Neural progenitor cell (in vitro differentiated cells): ENCODE data around the gene ADCK1. TPM values are rescaled to one million over a fixed set of nuclear protein-coding genes. Genes with fewer than 3 reads are reported as not detected.
A peak's percentile ranks its signal among the peaks of the same experiment; 100 is the strongest.

ENCODE experiments used
- DNase-seq: peaks from one replicate; pipeline ENCODE4 v3.0.0-alpha.2; 2016; ENCODE audit warnings: low spot score
- H2AFZ ChIP-seq: fragments of 200-600 bp; sonication (generic); replicated peaks from 2 replicates; pipeline ENCODE4 v1.6.1; 2016; ENCODE audit warnings: antibody characterized with exemption
- H3F3A ChIP-seq: fragments of 200-600 bp; sonication (generic); 2 replicates; pipeline ENCODE4 v1.6.1; 2016; ENCODE audit warnings: antibody characterized with exemption, low read depth
- H3K27ac ChIP-seq: fragments of 200-600 bp; sonication (generic); 2 replicates; pipeline ENCODE4 v1.5.1; 2016; ENCODE audit warnings: mild to moderate bottlenecking
- H3K27me3 ChIP-seq: fragments of 200-600 bp; sonication (generic); 2 replicates; pipeline ENCODE4 v1.6.1; 2016; ENCODE audit warnings: mild to moderate bottlenecking, moderate library complexity
- H3K36me3 ChIP-seq: fragments of 200-600 bp; sonication (generic); 2 replicates; pipeline ENCODE4 v1.5.1; 2016
- H3K4me1 ChIP-seq: fragments of 200-600 bp; sonication (generic); 2 replicates; pipeline ENCODE4 v1.6.1; 2016; ENCODE audit warnings: mixed run types
- H3K4me2 ChIP-seq: fragments of 200-600 bp; sonication (generic); 2 replicates; pipeline ENCODE4 v1.6.1; 2016
- H3K4me3 ChIP-seq: fragments of 200-600 bp; sonication (generic); 2 replicates; pipeline ENCODE4 v1.5.1; 2016
- H3K79me2 ChIP-seq: fragments of 200-600 bp; sonication (generic); 2 replicates; pipeline ENCODE4 v1.6.1; 2016; ENCODE audit warnings: low read depth
- H3K9ac ChIP-seq: fragments of 200-600 bp; sonication (generic); 2 replicates; pipeline ENCODE4 v1.6.1; 2016
- H3K9me3 ChIP-seq: fragments of 200-600 bp; sonication (generic); 2 replicates; pipeline ENCODE4 v1.5.1; 2016; ENCODE audit warnings: low read depth
- H4K20me1 ChIP-seq: fragments of 200-600 bp; sonication (generic); 2 replicates; pipeline ENCODE4 v1.6.1; 2016; ENCODE audit warnings: low read depth
- H3K27ac Mint-ChIP-seq: 3 replicates; pipeline ENCODE4 v1.8.0; 2021; ENCODE audit warnings: mixed read lengths
- H3K27me3 Mint-ChIP-seq: 2 replicates; pipeline ENCODE4 v1.8.0; 2022; ENCODE audit warnings: low read depth, mild to moderate bottlenecking, inconsistent platforms, moderate library complexity, mixed read lengths; ENCODE audit not compliant: insufficient read depth
- H3K36me3 Mint-ChIP-seq: 3 replicates; pipeline ENCODE4 v1.8.0; 2021; ENCODE audit warnings: mixed read lengths
- H3K4me1 Mint-ChIP-seq: 3 replicates; pipeline ENCODE4 v1.8.0; 2021; ENCODE audit warnings: mixed read lengths
- H3K4me3 Mint-ChIP-seq: 3 replicates; pipeline ENCODE4 v1.8.0; 2021; ENCODE audit warnings: mild to moderate bottlenecking, moderate library complexity, mixed read lengths
- H3K9me3 Mint-ChIP-seq: 3 replicates; pipeline ENCODE4 v1.8.0; 2020; ENCODE audit warnings: mixed read lengths
- CTCF ChIP-seq: fragments of 200-600 bp; sonication (generic); IDR thresholded peaks from 2 replicates; pipeline ENCODE4 v1.5.1; 2017; ENCODE audit warnings: antibody characterized with exemption, mild to moderate bottlenecking
- EZH2 ChIP-seq: fragments of 200-600 bp; sonication (generic); IDR thresholded peaks from 2 replicates; pipeline ENCODE4 v1.6.1; 2017; ENCODE audit warnings: antibody characterized with exemption, mild to moderate bottlenecking, moderate library complexity
- EZH2phosphoT487 ChIP-seq: fragments of 200-600 bp; sonication (generic); IDR thresholded peaks from 2 replicates; pipeline ENCODE4 v1.6.1; 2017; ENCODE audit warnings: antibody characterized with exemption
- total RNA-seq: library from RNA; depleted of rRNA; stranded (reverse); fragments of >200 nt; gene quantifications from 2 replicates; pipeline ENCODE4 v1.2.3, GENCODE V29; 2015; ENCODE audit warnings: low replicate concordance

The ADCK1 gene
- total RNA-seq, 1 donor from 2014 or later: 1.6 TPM

GRCh38 chr14:77878783-77879182 is 78.9 kb downstream of the ADCK1 start:
- TF ChIP-seq EZH2 (no peak), CTCF (no peak), EZH2phosphoT487 (no peak)
- DNase-seq: no peak
- Histone ChIP-seq H3K36me3 (no peaks in the 10 kb centered on the region), H3K27ac (no peak overlapping the region), H3K79me2 (no peaks in the 10 kb centered on the region), H3K9ac (no peak overlapping the region), H3K9me3 (no peaks in the 10 kb centered on the region), H3K4me1 (peaks cover 12% of the 10 kb centered on the region), H3K27me3 (no peaks in the 10 kb centered on the region), H4K20me1 (no peaks in the 10 kb centered on the region), H3K4me2 (no peak overlapping the region), H3K4me3 (no peak overlapping the region), H3F3A (no peaks in the 10 kb centered on the region), H2AFZ (no peak overlapping the region)
- peaks cover 18% of the 10 kb centered on the region for H3K4me1 Mint-ChIP-seq
- no peaks in the 10 kb centered on the region for H3K9me3 Mint-ChIP-seq
- H3K27ac Mint-ChIP-seq: no peak overlapping the region
- H3K36me3 Mint-ChIP-seq: peaks cover 2% of the 10 kb centered on the region
- peaks cover 3% of the 10 kb centered on the region for H3K27me3 Mint-ChIP-seq
- no peak overlapping the region for H3K4me3 Mint-ChIP-seq

GRCh38 chr14:77880056-77880455 is 80.1 kb downstream of the ADCK1 start:
- Mint-ChIP-seq H3K4me3 (no peak overlapping the region), H3K27ac (no peak overlapping the region), H3K4me1 (peaks cover 20% of the 10 kb centered on the region), H3K27me3 (peaks cover 3% of the 10 kb centered on the region), H3K36me3 (peaks cover 2% of the 10 kb centered on the region), H3K9me3 (no peaks in the 10 kb centered on the region)
- no peak overlapping the region for H3K4me3 ChIP-seq
- H2AFZ ChIP-seq: no peak overlapping the region
- H4K20me1 ChIP-seq: no peaks in the 10 kb centered on the region
- peaks cover 12% of the 10 kb centered on the region for H3K4me1 ChIP-seq
- DNase-seq: no peak
- H3K9me3 ChIP-seq: no peaks in the 10 kb centered on the region
- H3F3A ChIP-seq: no peaks in the 10 kb centered on the region
- no peak overlapping the region for H3K27ac ChIP-seq
- H3K79me2 ChIP-seq: no peaks in the 10 kb centered on the region
- no peaks in the 10 kb centered on the region for H3K27me3 ChIP-seq
- TF ChIP-seq CTCF (no peak), EZH2 (no peak), EZH2phosphoT487 (no peak)
- H3K9ac ChIP-seq: no peak overlapping the region
- no peak overlapping the region for H3K4me2 ChIP-seq
- H3K36me3 ChIP-seq: no peaks in the 10 kb centered on the region

GRCh38 chr14:77882098-77882497 is 82.2 kb downstream of the ADCK1 start:
- DNase-seq: no peak
- H3K9ac ChIP-seq: no peak overlapping the region
- no peaks in the 10 kb centered on the region for H3K36me3 ChIP-seq
- no peaks in the 10 kb centered on the region for H3K79me2 ChIP-seq
- H3F3A ChIP-seq: no peaks in the 10 kb centered on the region
- H3K9me3 Mint-ChIP-seq: no peaks in the 10 kb centered on the region
- H3K4me3 ChIP-seq: no peak overlapping the region
- TF ChIP-seq EZH2 (no peak), CTCF (no peak), EZH2phosphoT487 (no peak)
- peaks cover 27% of the 10 kb centered on the region for H3K4me1 Mint-ChIP-seq
- no peak overlapping the region for H3K27ac ChIP-seq
- no peak overlapping the region for H2AFZ ChIP-seq
- no peaks in the 10 kb centered on the region for H3K36me3 Mint-ChIP-seq
- no peaks in the 10 kb centered on the region for H4K20me1 ChIP-seq
- H3K27ac Mint-ChIP-seq: peak overlapping the region; percentile 91
- peaks cover 3% of the 10 kb centered on the region for H3K27me3 Mint-ChIP-seq
- H3K4me1 ChIP-seq: peaks cover 12% of the 10 kb centered on the region
- H3K4me2 ChIP-seq: no peak overlapping the region
- no peaks in the 10 kb centered on the region for H3K9me3 ChIP-seq
- H3K4me3 Mint-ChIP-seq: no peak overlapping the region
- H3K27me3 ChIP-seq: no peaks in the 10 kb centered on the region
